IPS-15b (cell line): ENCODE results near the gene CHMP1B.

ENCODE experiments used
- H3K27me3 ChIP-seq: one replicate; pipeline ENCODE4 v1.6.1; 2013; ENCODE audit warnings: low read length; ENCODE audit not compliant: control insufficient read depth, insufficient read depth
- H3K36me3 ChIP-seq: one replicate; pipeline ENCODE4 v1.6.1; 2013; ENCODE audit warnings: low read length; ENCODE audit not compliant: control insufficient read depth, insufficient read depth
- H3K4me1 ChIP-seq: one replicate; pipeline ENCODE4 v1.6.1; 2013; ENCODE audit warnings: mild to moderate bottlenecking, low read length; ENCODE audit not compliant: control insufficient read depth, insufficient read depth
- H3K4me3 ChIP-seq: one replicate; pipeline ENCODE4 v1.5.1; 2013; ENCODE audit warnings: low read depth, low read length
- H3K9ac ChIP-seq: one replicate; pipeline ENCODE4 v1.6.1; 2013; ENCODE audit warnings: low read depth, mild to moderate bottlenecking, low read length
- H3K9me3 ChIP-seq: one replicate; pipeline ENCODE4 v1.6.1; 2013; ENCODE audit warnings: mild to moderate bottlenecking, low read length; ENCODE audit not compliant: control insufficient read depth, insufficient read depth

CHMP1B gene

GRCh38 chr18:11859903-11860407 is 8.7 kb downstream of the CHMP1B start:
- H3K36me3 ChIP-seq: no peaks in the 10 kb centered on the region
- H3K9ac ChIP-seq: no peak overlapping the region
- no peaks in the 10 kb centered on the region for H3K27me3 ChIP-seq
- H3K4me3 ChIP-seq: no peak overlapping the region
- no peaks in the 10 kb centered on the region for H3K9me3 ChIP-seq
- peaks cover 9% of the 10 kb centered on the region for H3K4me1 ChIP-seq

GRCh38 chr18:11860594-11861450 is 9.6 kb downstream of the CHMP1B start:
- H3K9ac ChIP-seq: no peak overlapping the region
- H3K27me3 ChIP-seq: no peaks in the 10 kb centered on the region
- no peak overlapping the region for H3K4me3 ChIP-seq
- H3K36me3 ChIP-seq: no peaks in the 10 kb centered on the region
- no peaks in the 10 kb centered on the region for H3K9me3 ChIP-seq
- H3K4me1 ChIP-seq: peaks cover 9% of the 10 kb centered on the region

GRCh38 chr18:11861583-11862288 is 10.5 kb downstream of the CHMP1B start:
- no peaks in the 10 kb centered on the region for H3K9me3 ChIP-seq
- no peak overlapping the region for H3K9ac ChIP-seq
- H3K4me1 ChIP-seq: peaks cover 9% of the 10 kb centered on the region
- no peaks in the 10 kb centered on the region for H3K36me3 ChIP-seq
- no peak overlapping the region for H3K4me3 ChIP-seq
- H3K27me3 ChIP-seq: no peaks in the 10 kb centered on the region

GRCh38 chr18:11862468-11863137 is 11.4 kb downstream of the CHMP1B start:
- Histone ChIP-seq H3K36me3 (no peaks in the 10 kb centered on the region), H3K9me3 (no peaks in the 10 kb centered on the region), H3K27me3 (no peaks in the 10 kb centered on the region), H3K4me1 (peaks cover 2% of the 10 kb centered on the region), H3K4me3 (no peak overlapping the region), H3K9ac (no peak overlapping the region)

- no peak overlapping the region for H3K9ac ChIP-seq
- no peak overlapping the region for H3K4me3 ChIP-seq
- no peaks in the 10 kb centered on the region for H3K27me3 ChIP-seq
- no peaks in the 10 kb centered on the region for H3K9me3 ChIP-seq
- no peaks in the 10 kb centered on the region for H3K36me3 ChIP-seq
- peaks cover 4% of the 10 kb centered on the region for H3K4me1 ChIP-seq
Measured at GRCh38 chr18:11864471-11864870, 13.3 kb downstream of the CHMP1B start.

- Histone ChIP-seq H3K9ac (no peak overlapping the region), H3K36me3 (no peaks in the 10 kb centered on the region), H3K27me3 (no peaks in the 10 kb centered on the region), H3K9me3 (no peaks in the 10 kb centered on the region), H3K4me3 (no peak overlapping the region), H3K4me1 (peaks cover 4% of the 10 kb centered on the region)
Measured at GRCh38 chr18:11865071-11865470, 13.9 kb downstream of the CHMP1B start.

- Histone ChIP-seq H3K36me3 (no peaks in the 10 kb centered on the region), H3K9me3 (no peaks in the 10 kb centered on the region), H3K4me1 (peaks cover 4% of the 10 kb centered on the region), H3K9ac (no peak overlapping the region), H3K4me3 (no peak overlapping the region), H3K27me3 (no peaks in the 10 kb centered on the region)
Measured at GRCh38 chr18:11866329-11866728, 15.1 kb downstream of the CHMP1B start.

- H3K27me3 ChIP-seq: no peaks in the 10 kb centered on the region
- H3K4me1 ChIP-seq: peaks cover 4% of the 10 kb centered on the region
- H3K36me3 ChIP-seq: no peaks in the 10 kb centered on the region
- H3K9me3 ChIP-seq: no peaks in the 10 kb centered on the region
- H3K9ac ChIP-seq: no peak overlapping the region
- no peak overlapping the region for H3K4me3 ChIP-seq
Measured at GRCh38 chr18:11866764-11867163, 15.6 kb downstream of the CHMP1B start.

GRCh38 chr18:11868230-11868629 is 17.0 kb downstream of the CHMP1B start:
- Histone ChIP-seq H3K9ac (no peak overlapping the region), H3K4me1 (peaks cover 4% of the 10 kb centered on the region), H3K36me3 (no peaks in the 10 kb centered on the region)

GRCh38 chr18:11871501-11871900 is 20.3 kb downstream of the CHMP1B start:
- Histone ChIP-seq H3K4me3 (no peak overlapping the region), H3K9me3 (no peaks in the 10 kb centered on the region), H3K27me3 (no peaks in the 10 kb centered on the region), H3K4me1 (peaks cover 4% of the 10 kb centered on the region), H3K36me3 (no peaks in the 10 kb centered on the region), H3K9ac (no peak overlapping the region)

More at GRCh38 chr18:11868230-11868629, 17.0 kb downstream of the CHMP1B start:
- Histone ChIP-seq H3K4me3 (no peak overlapping the region), H3K27me3 (no peaks in the 10 kb centered on the region), H3K9me3 (no peaks in the 10 kb centered on the region)

GRCh38 chr18:11872479-11873136 is 21.4 kb downstream of the CHMP1B start:
- no peak overlapping the region for H3K9ac ChIP-seq
- H3K27me3 ChIP-seq: no peaks in the 10 kb centered on the region

More at GRCh38 chr18:11872479-11873136, 21.4 kb downstream of the CHMP1B start:
- Histone ChIP-seq H3K9me3 (no peaks in the 10 kb centered on the region), H3K36me3 (no peaks in the 10 kb centered on the region), H3K4me3 (no peak overlapping the region), H3K4me1 (peaks cover 4% of the 10 kb centered on the region)
